Activated T-helper 2 cell treated with anti-CD3 and anti-CD28 coated beads, Interferon-gamma antibody, Interleukin-2, Interleukin-4, amounts not matched to agents 10 μg/mL and 5 μg/mL and 100 μg/mL, durations not matched to agents 14 hours and 24 hours and 36 hours (primary cell): ENCODE results near the gene ANAPC7. TPM values are rescaled to one million over a fixed set of nuclear protein-coding genes. Genes with fewer than 3 reads are reported as not detected.
"Not testable (repeated sequence)": the region's sequence is repeated elsewhere in the genome, so short reads cannot be mapped to it uniquely, and the experiment has no call there.

Experiments
- DNase-seq: peaks from one replicate; pipeline ENCODE4 v3.0.0; 2021; ENCODE audit warnings: low spot score
- H3K27ac Mint-ChIP-seq: one replicate; pipeline ENCODE4 v1.8.0; 2021; ENCODE audit warnings: mixed read lengths
- H3K27me3 Mint-ChIP-seq: one replicate; pipeline ENCODE4 v1.8.0; 2021; ENCODE audit warnings: low read depth, mixed read lengths
- H3K36me3 Mint-ChIP-seq: one replicate; pipeline ENCODE4 v1.8.0; 2021; ENCODE audit warnings: low read depth, mixed read lengths
- H3K4me1 Mint-ChIP-seq: one replicate; pipeline ENCODE4 v1.8.0; 2021; ENCODE audit warnings: low read depth, mixed read lengths
- H3K4me3 Mint-ChIP-seq: one replicate; pipeline ENCODE4 v1.8.0; 2021; ENCODE audit warnings: low read depth, mild to moderate bottlenecking, moderate library complexity, mixed read lengths
- H3K9me3 Mint-ChIP-seq: one replicate; pipeline ENCODE4 v1.8.0; 2021; ENCODE audit warnings: mixed read lengths
- intact Hi-C: fragments of 100-400 bp; cut with micrococcal nuclease; formaldehyde crosslinking; loops from one replicate; pipeline ENCODE4 v1.15.1; 2023
- total RNA-seq: library from RNA; stranded (reverse); gene quantifications from 2 replicates; pipeline ENCODE4 v1.2.3, GENCODE V29; 2022

The ANAPC7 gene
- total RNA-seq, 1 donor from 2014 or later: 68.4 TPM

DNA sequence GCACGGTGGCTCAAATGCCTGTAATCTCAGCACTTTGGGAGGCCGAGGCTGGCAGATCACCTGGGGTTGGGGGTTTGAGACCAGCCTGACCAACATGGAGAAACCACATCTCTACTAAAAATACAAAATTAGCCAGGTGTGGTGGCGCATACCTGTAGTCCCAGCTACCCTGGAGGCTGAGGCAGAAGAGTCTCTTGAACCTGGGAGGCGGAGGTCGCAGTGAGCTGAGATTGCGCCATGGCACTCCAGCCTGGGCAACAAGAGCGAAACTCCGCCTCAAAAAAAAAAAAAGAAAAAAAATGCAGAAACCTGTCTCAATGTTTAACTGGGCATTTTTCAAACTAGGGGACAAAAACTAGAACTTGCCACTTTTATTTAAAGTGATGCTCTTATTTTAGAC lies 63.2 kb downstream of the ANAPC7 start:
- H3K4me1 Mint-ChIP-seq, H3K27me3 Mint-ChIP-seq, intact Hi-C loops, H3K4me3 Mint-ChIP-seq, H3K9me3 Mint-ChIP-seq, H3K27ac Mint-ChIP-seq, DNase-seq: not testable (repeated sequence)
- peaks cover 96% of the 10 kb centered on the region for H3K36me3 Mint-ChIP-seq

DNA sequence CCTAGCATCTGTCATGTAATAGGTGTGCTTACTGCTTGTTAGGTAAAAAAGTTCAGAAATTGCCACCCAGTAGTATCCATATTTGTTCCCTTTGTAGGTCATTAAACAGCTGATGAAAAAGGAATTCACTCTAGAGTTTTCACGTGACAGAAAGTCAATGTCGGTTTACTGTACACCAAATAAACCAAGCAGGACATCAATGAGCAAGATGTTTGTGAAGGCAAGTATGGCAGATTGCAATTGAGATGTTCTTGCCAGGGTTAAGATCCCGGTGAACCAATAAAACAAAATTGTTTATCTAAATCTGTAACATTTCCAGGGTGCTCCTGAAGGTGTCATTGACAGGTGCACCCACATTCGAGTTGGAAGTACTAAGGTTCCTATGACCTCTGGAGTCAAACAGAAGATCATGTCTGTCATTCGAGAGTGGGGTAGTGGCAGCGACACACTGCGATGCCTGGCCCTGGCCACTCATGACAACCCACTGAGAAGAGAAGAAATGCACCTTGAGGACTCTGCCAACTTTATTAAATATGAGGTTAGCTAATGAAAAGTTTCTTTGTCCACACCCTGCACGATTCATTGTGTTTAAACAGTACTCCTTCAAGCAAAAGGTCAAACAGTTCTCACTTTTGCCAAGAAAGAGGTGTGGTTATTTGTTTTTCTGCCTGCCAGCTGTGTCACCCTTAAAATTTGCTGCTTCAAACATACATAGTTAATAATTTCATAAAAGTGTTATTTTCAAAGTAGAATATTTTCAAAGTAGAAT lies 64.1 kb downstream of the ANAPC7 start:
- H3K27me3 Mint-ChIP-seq: no peaks in the 10 kb centered on the region
- no peak for DNase-seq
- H3K36me3 Mint-ChIP-seq: peaks cover 96% of the 10 kb centered on the region
- H3K4me3 Mint-ChIP-seq: no peak overlapping the region
- H3K4me1 Mint-ChIP-seq: peaks cover 1% of the 10 kb centered on the region
- no peaks in the 10 kb centered on the region for H3K9me3 Mint-ChIP-seq
- intact Hi-C loops: no loop called here
- no peak overlapping the region for H3K27ac Mint-ChIP-seq

DNA sequence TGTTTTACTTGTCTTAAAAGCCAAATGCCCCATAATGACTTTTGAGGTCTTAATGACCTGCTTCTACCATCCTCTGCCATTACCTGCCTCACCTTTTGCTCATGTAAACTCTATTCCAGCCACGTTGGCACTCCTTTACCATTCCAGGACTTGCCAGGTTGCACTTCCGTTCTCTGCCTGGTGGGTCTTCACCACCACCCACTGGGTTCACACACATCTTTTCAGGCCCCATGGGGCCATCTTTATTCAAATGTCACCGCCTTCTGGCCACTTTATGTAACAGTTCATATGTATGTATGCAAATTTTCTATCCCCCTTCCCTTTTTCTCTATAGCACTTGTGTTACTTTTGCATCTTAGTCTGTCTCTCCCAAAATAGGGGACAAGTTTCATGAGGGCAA lies 64.8 kb downstream of the ANAPC7 start:
- Mint-ChIP-seq H3K4me1 (peaks cover 1% of the 10 kb centered on the region), H3K9me3 (no peaks in the 10 kb centered on the region), H3K27ac (no peak overlapping the region), H3K4me3 (no peak overlapping the region), H3K27me3 (no peaks in the 10 kb centered on the region), H3K36me3 (peaks cover 96% of the 10 kb centered on the region)
- intact Hi-C loops: no loop called here
- DNase-seq: no peak

DNA sequence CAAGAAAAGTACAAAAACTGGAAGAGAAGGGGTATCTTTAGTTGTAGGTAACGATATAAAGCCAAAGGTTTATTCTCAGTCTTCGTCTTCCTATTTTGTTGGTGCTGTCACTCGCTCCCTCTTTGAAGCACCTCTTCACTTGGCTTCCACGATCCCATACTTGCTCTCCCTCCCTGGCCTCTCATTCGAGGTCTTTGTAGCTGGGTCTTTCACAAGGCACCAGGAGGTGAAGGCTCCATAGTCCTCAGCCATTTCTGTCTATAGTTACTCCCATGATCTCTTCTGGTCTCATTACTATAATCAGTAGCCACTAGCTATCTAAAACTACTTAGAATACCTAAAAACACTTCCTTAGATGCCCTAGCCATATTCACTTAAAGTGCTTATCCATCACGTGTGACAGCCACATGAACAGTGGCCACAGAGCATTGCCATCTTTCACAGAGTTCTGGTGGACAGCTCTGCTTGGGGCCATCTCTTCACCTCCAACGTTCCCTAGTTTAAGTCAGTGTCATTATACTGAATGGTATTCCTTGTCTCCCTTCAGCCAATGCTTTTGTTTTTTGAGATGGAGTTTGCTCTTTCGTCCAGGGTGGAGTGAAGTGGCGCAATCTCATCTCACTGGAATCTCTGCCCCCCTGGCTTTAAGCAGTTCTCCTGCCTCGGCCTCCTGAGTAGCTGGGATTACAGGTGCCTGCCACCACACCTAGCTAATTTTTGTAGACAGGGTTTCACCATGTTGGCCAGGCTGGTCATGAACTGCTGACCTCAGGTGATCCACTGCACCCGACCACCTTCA lies 65.4 kb downstream of the ANAPC7 start:
- intact Hi-C loops: no loop called here
- Mint-ChIP-seq H3K9me3 (no peaks in the 10 kb centered on the region), H3K27ac (no peak overlapping the region), H3K36me3 (peaks cover 97% of the 10 kb centered on the region), H3K4me3 (no peak overlapping the region), H3K4me1 (peaks cover 1% of the 10 kb centered on the region), H3K27me3 (no peaks in the 10 kb centered on the region)
- no peak for DNase-seq

DNA sequence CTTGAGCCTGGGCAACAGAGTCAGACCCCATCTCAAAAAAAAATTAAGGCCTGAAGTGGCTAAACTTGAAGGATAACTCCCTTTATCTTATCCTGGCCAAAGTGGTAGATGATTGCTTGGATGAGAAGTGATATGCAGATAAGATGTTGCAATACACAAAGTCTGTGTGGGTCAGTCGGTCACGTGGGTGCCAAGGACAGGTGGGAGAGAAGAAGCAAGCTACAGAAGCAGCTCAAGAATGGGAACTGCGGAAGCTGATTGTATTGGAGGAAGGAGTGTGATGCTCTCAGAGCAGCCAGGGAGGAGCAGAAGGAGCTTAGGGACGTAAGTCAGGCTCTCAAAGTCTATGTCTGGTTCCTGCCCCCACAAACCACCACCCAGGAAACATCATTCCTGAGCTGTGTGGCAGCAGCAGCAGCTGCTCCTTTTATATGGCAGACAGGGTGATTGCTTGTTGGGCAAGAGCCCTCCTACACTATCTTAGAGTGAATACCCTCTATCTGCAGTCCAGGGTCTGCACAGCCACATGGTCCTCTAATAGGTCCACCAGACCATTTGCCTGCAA lies 67.9 kb downstream of the ANAPC7 start:
- Mint-ChIP-seq H3K4me1 (peaks cover 2% of the 10 kb centered on the region), H3K9me3 (no peaks in the 10 kb centered on the region), H3K27ac (no peak overlapping the region), H3K27me3 (no peaks in the 10 kb centered on the region), H3K36me3 (peaks cover 90% of the 10 kb centered on the region), H3K4me3 (no peak overlapping the region)
- DNase-seq: no peak
- intact Hi-C loops: no loop called here

DNA sequence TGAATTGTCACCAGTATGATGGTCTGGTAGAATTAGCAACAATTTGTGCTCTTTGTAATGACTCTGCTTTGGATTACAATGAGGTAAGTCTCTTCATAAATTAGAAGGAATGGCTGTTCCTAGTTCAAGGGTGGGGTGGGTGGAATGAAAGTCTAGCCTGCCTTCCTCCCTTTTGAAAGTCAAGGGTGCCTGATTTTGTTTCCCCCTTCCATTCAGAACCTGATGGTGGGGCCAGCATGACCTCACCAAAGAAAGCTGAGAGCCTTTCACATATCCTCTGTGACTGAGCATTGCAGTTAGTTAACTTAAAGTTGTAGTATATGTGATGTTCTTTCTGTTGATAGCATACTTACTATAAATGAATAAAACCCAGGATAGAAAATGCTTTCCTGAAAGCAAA lies 70.3 kb downstream of the ANAPC7 start:
- DNase-seq: no peak
- no peak overlapping the region for H3K4me3 Mint-ChIP-seq
- H3K4me1 Mint-ChIP-seq: peaks cover 11% of the 10 kb centered on the region
- H3K9me3 Mint-ChIP-seq: no peaks in the 10 kb centered on the region
- no peaks in the 10 kb centered on the region for H3K27me3 Mint-ChIP-seq
- H3K27ac Mint-ChIP-seq: no peak overlapping the region
- peaks cover 80% of the 10 kb centered on the region for H3K36me3 Mint-ChIP-seq
- intact Hi-C loops: no loop called here

DNA sequence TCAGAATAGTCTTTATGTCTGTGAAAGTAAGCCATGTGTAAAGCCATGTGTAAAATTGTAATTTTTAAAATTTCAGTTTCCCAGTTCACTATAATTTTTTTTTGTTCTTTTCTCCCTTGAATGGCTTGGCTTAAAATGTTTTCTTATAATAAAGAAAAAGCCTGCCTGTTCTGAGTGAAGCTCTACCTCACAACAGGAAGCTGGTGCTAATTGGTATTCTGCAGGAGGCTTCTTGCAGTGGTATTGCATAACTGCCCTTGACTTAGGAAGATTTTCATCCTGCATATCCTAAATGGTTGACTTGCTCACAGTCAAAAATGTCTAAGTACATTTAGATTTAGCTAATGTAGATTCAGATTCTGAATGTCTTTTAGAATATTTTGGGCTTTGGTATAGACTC lies 73.0 kb downstream of the ANAPC7 start:
- intact Hi-C loops: no loop called here
- no peak for DNase-seq
- Mint-ChIP-seq H3K4me3 (no peak overlapping the region), H3K9me3 (no peaks in the 10 kb centered on the region), H3K27me3 (no peaks in the 10 kb centered on the region), H3K27ac (no peak overlapping the region), H3K36me3 (peaks cover 76% of the 10 kb centered on the region), H3K4me1 (peaks cover 11% of the 10 kb centered on the region)

DNA sequence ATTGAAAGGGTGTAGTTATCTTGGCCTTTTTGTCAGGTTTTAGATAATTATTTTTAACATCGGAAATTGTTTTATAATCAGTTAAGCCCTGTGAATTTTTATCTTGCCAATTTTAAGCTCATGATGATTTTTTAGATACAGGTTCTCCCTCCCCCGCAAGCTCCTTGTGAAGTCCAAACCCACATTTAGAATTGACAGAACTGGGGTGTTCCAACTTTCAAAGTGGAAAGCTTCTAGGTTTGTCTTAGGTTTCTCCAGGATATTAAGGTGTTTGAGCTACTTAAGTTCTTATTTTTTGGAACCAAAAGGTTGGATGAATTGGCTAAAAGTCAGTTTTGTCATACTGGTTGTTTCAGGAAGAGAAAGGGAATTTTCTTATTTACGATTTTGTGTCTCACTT lies 73.4 kb downstream of the ANAPC7 start:
- Mint-ChIP-seq H3K9me3 (no peaks in the 10 kb centered on the region), H3K4me3 (no peak overlapping the region), H3K36me3 (peaks cover 75% of the 10 kb centered on the region), H3K27ac (peak overlapping the region; percentile 11), H3K4me1 (peaks cover 11% of the 10 kb centered on the region), H3K27me3 (no peaks in the 10 kb centered on the region)
- intact Hi-C loops: no loop called here
- no peak for DNase-seq

DNA sequence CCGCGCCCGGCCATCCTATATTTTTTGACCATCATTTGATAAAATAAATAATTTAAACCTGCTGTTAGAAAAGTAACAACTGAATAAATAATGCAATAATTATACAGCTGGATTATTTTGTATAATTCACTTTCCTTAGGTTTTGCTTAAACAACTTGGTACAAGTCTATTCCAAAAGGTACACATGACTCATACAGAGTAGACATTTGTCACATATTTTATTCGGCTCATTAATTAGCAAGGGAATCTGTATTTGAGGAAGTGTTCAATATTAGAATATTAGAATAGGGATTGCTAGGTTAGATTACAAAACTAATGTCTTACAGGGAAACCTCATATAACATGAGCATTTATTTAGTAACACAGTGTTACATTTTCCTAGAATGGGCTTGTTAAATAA lies 73.8 kb downstream of the ANAPC7 start:
- no peak overlapping the region for H3K4me3 Mint-ChIP-seq
- H3K9me3 Mint-ChIP-seq: no peaks in the 10 kb centered on the region
- peaks cover 11% of the 10 kb centered on the region for H3K4me1 Mint-ChIP-seq
- no peaks in the 10 kb centered on the region for H3K27me3 Mint-ChIP-seq
- peaks cover 70% of the 10 kb centered on the region for H3K36me3 Mint-ChIP-seq
- intact Hi-C loops: no loop called here
- DNase-seq: no peak
- H3K27ac Mint-ChIP-seq: no peak overlapping the region

Other genes starting within 250 kb of the ANAPC7 start
- gene ATP2A2, start 122.5 kb downstream of the ANAPC7 start, total RNA-seq: 213 and 219 TPM in 2 replicates
- 312 and 338 TPM in 2 replicates for gene ARPC3, start 46.6 kb upstream of the ANAPC7 start, total RNA-seq
- gene GPN3, start 64.5 kb upstream of the ANAPC7 start, total RNA-seq: 43.9 and 47.5 TPM in 2 replicates
- gene FAM216A, start 65.1 kb upstream of the ANAPC7 start, total RNA-seq: 44.7 and 48.8 TPM in 2 replicates
- 103 and 107 TPM in 2 replicates for gene VPS29, start 98.4 kb upstream of the ANAPC7 start, total RNA-seq
- 0.28 and 0.41 TPM in 2 replicates for gene RAD9B, start 98.6 kb upstream of the ANAPC7 start, total RNA-seq
- gene PPTC7, start 179.6 kb upstream of the ANAPC7 start, total RNA-seq: 41.7 and 42.4 TPM in 2 replicates
- gene TCTN1, start 210.4 kb upstream of the ANAPC7 start, total RNA-seq: 5.1 and 6.6 TPM in 2 replicates